H9 (cell line): ENCODE results near the gene RAPGEF6. TPM values are rescaled to one million over a fixed set of nuclear protein-coding genes. Genes with fewer than 3 reads are reported as not detected.

Source experiments
- DNase-seq: peaks from one replicate; pipeline ENCODE4 v3.0.0-alpha.2; 2017
- H2AFZ ChIP-seq: one replicate; pipeline ENCODE4 v1.6.1; 2013; ENCODE audit warnings: mild to moderate bottlenecking, low read length, control low read depth, moderate library complexity
- H2AK5ac ChIP-seq: 2 replicates; pipeline ENCODE4 v1.6.1; 2013; ENCODE audit warnings: low read length, control low read depth, mixed read lengths; ENCODE audit not compliant: insufficient read length
- H2BK120ac ChIP-seq: one replicate; pipeline ENCODE4 v1.6.1; 2013; ENCODE audit warnings: low read depth, mild to moderate bottlenecking, low read length, control low read depth, inconsistent platforms; ENCODE audit not compliant: poor library complexity, severe bottlenecking
- H2BK12ac ChIP-seq: 2 replicates; pipeline ENCODE4 v1.6.1; 2013; ENCODE audit warnings: low read length, control low read depth, mixed read lengths, low read depth; ENCODE audit not compliant: insufficient read length
- H2BK15ac ChIP-seq: 2 replicates; pipeline ENCODE4 v1.6.1; 2013; ENCODE audit warnings: low read depth, low read length, control low read depth
- H2BK20ac ChIP-seq: one replicate; pipeline ENCODE4 v1.6.1; 2013; ENCODE audit warnings: low read depth, mild to moderate bottlenecking, low read length, control low read depth, inconsistent platforms; ENCODE audit not compliant: poor library complexity, severe bottlenecking
- H2BK5ac ChIP-seq: 2 replicates; pipeline ENCODE4 v1.6.1; 2013; ENCODE audit warnings: low read length, control low read depth, mixed read lengths; ENCODE audit not compliant: insufficient read length
- H3K14ac ChIP-seq: 2 replicates; pipeline ENCODE4 v1.6.1; 2013; ENCODE audit warnings: low read length, control low read depth; ENCODE audit not compliant: insufficient read depth
- H3K18ac ChIP-seq: 2 replicates; pipeline ENCODE4 v1.6.1; 2013; ENCODE audit warnings: low read depth, mild to moderate bottlenecking, mixed read lengths, low read length, control low read depth; ENCODE audit not compliant: insufficient read length
- H3K23ac ChIP-seq: 2 replicates; pipeline ENCODE4 v1.6.1; 2013; ENCODE audit warnings: low read length, control low read depth, mixed read lengths, low read depth; ENCODE audit not compliant: insufficient read length
- H3K23me2 ChIP-seq: 2 replicates; pipeline ENCODE4 v1.6.1; 2013; ENCODE audit warnings: low read depth, mild to moderate bottlenecking, mixed read lengths, low read length, control low read depth; ENCODE audit not compliant: insufficient read length, poor library complexity, severe bottlenecking
- H3K27ac ChIP-seq: 2 replicates; pipeline ENCODE4 v1.5.1; 2013; ENCODE audit warnings: low read length, control low read depth, mixed read lengths, low read depth; ENCODE audit not compliant: insufficient read length
- H3K27me3 ChIP-seq: 2 replicates; pipeline ENCODE4 v1.6.1; 2013; ENCODE audit warnings: low read length, control low read depth, inconsistent platforms; ENCODE audit not compliant: insufficient read depth
- H3K4ac ChIP-seq: 2 replicates; pipeline ENCODE4 v1.6.1; 2013; ENCODE audit warnings: low read depth, mild to moderate bottlenecking, control low read depth, inconsistent platforms, low read length, moderate library complexity
- H3K4me1 ChIP-seq: 2 replicates; pipeline ENCODE4 v1.6.1; 2013; ENCODE audit warnings: low read length, control low read depth, inconsistent platforms; ENCODE audit not compliant: insufficient read depth
- H3K4me2 ChIP-seq: 2 replicates; pipeline ENCODE4 v1.6.1; 2013; ENCODE audit warnings: low read length, control low read depth, mixed read lengths; ENCODE audit not compliant: insufficient read length, insufficient read depth
- H3K56ac ChIP-seq: 2 replicates; pipeline ENCODE4 v1.6.1; 2013; ENCODE audit warnings: low read depth, mild to moderate bottlenecking, mixed read lengths, low read length, control low read depth; ENCODE audit not compliant: insufficient read length
- H3K79me1 ChIP-seq: 2 replicates; pipeline ENCODE4 v1.6.1; 2013; ENCODE audit warnings: low read depth, mild to moderate bottlenecking, moderate library complexity, low read length, control low read depth, inconsistent platforms; ENCODE audit not compliant: insufficient read depth, poor library complexity, severe bottlenecking
- H3K79me2 ChIP-seq: 2 replicates; pipeline ENCODE4 v1.6.1; 2013; ENCODE audit warnings: low read length, control low read depth, inconsistent platforms; ENCODE audit not compliant: insufficient read depth
- H3K9ac ChIP-seq: 2 replicates; pipeline ENCODE4 v1.6.1; 2013; ENCODE audit warnings: low read length, control low read depth, mixed read lengths; ENCODE audit not compliant: insufficient read length; ENCODE audit errors: extremely low read depth
- H3K9me3 ChIP-seq: one replicate; pipeline ENCODE4 v1.6.1; 2013; ENCODE audit warnings: low read depth, low read length, inconsistent platforms; ENCODE audit not compliant: control insufficient read depth
- H3T11ph ChIP-seq: one replicate; pipeline ENCODE4 v1.6.1; 2013; ENCODE audit warnings: mild to moderate bottlenecking, low read length, control low read depth, inconsistent platforms
- H4K20me1 ChIP-seq: one replicate; pipeline ENCODE4 v1.6.1; 2013; ENCODE audit not compliant: control insufficient read depth, insufficient read length, insufficient read depth
- H4K5ac ChIP-seq: 2 replicates; pipeline ENCODE4 v1.6.1; 2013; ENCODE audit warnings: low read depth, mild to moderate bottlenecking, mixed read lengths, low read length, control low read depth; ENCODE audit not compliant: insufficient read length
- H4K8ac ChIP-seq: replicated peaks from 2 replicates; pipeline ENCODE4 v1.6.1; 2013; ENCODE audit warnings: low read length, control low read depth, mixed read lengths, low read depth; ENCODE audit not compliant: insufficient read length
- H4K91ac ChIP-seq: 2 replicates; pipeline ENCODE4 v1.6.1; 2013; ENCODE audit warnings: low read depth, mild to moderate bottlenecking, moderate library complexity, mixed read lengths, low read length, control low read depth; ENCODE audit not compliant: insufficient read length
- H3K27ac Mint-ChIP-seq, 3 experiments: 2 replicates in 2 of 3; 3 replicates in 1 of 3; pipeline ENCODE4 v1.8.0; 2020 to 2021; ENCODE audit warnings: mixed read lengths in 3 of 3, mild to moderate bottlenecking in 1 of 3, moderate library complexity in 1 of 3
- H3K27me3 Mint-ChIP-seq: 2 replicates; pipeline ENCODE4 v1.8.0; 2021; ENCODE audit warnings: low read depth, mild to moderate bottlenecking, moderate library complexity, mixed read lengths
- H3K36me3 Mint-ChIP-seq, 3 experiments: 2 replicates in 2 of 3; 3 replicates in 1 of 3; pipeline ENCODE4 v1.8.0; 2020 to 2021; ENCODE audit warnings: low read depth in 3 of 3, mixed read lengths in 3 of 3; ENCODE audit not compliant: insufficient read depth in 1 of 3
- H3K4me1 Mint-ChIP-seq, 2 experiments: 2 replicates each; pipeline ENCODE4 v1.8.0; 2020; ENCODE audit warnings: mixed read lengths in 2 of 2
- H3K4me3 Mint-ChIP-seq, 2 experiments: 2 replicates in 1 of 2; 3 replicates in 1 of 2; pipeline ENCODE4 v1.8.0; 2020 to 2021; ENCODE audit warnings: mild to moderate bottlenecking in 2 of 2, mixed read lengths in 2 of 2, moderate library complexity in 1 of 2
- H3K9me3 Mint-ChIP-seq, 2 experiments: 2 replicates in 1 of 2; 3 replicates in 1 of 2; pipeline ENCODE4 v1.8.0; 2020; ENCODE audit warnings: mild to moderate bottlenecking in 2 of 2, mixed read lengths in 2 of 2, moderate library complexity in 1 of 2
- WGBS: extraction: QIAGEN DNeasy Blood & Tissue Kit; methylation state at CpG from one replicate; pipeline ENCODE4 v1.1.7; 2013; ENCODE audit warnings: missing lambda C conversion rate, low lambda C conversion rate, mixed read lengths; ENCODE audit not compliant: insufficient read length; ENCODE audit errors: extremely low coverage; 5-methylcytosine and 5-hydroxymethylcytosine counted together
- total RNA-seq: library from RNA; stranded (reverse); gene quantifications from 2 replicates; pipeline ENCODE4 v1.2.1, GENCODE V29; 2021
- TF ChIP-seq, protein P1 (sequence below): fragments of 200-600 bp; sonication (generic); conservative IDR thresholded peaks from 3 replicates; pipeline ENCODE4 v1.8.0; 2021; ENCODE audit warnings: antibody characterized with exemption, mild to moderate bottlenecking

RAPGEF6 gene
- total RNA-seq, 1 experiment from 2014 or later = 19.7 TPM

DNA sequence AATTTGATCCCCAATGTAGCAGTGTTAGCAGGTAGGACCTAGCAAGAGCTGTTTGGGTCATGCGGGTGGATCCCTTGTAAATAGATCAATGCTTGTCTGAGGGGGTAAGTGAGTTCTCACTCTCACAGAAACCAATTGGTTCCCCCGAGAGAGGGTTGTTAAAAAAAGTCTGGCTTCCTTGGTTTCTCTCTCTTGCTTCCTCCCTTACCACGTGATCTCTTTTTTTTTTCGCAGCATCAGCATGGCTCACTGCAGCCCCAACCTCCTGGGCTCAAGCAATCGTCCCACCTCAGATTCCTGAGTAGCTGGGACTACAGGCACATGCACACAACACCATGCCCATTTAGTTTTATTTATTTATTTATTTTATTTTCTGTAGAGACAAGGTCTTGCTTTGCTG, 26.4 kb downstream of the RAPGEF6 start:
- Histone ChIP-seq H3K79me2 (peaks cover 8% of the 10 kb centered on the region), H2BK15ac (no peak overlapping the region)

More for the DNA sequence above, 26.4 kb downstream of the RAPGEF6 start:
- DNase-seq = no peak
- Histone ChIP-seq H3K27ac (no peak overlapping the region), H2AK5ac (no peak overlapping the region), H2BK12ac (no peak overlapping the region), H4K8ac (no peak overlapping the region), H3K56ac (no peak overlapping the region), H2BK5ac (no peak overlapping the region), H3K23me2 (no peaks in the 10 kb centered on the region), H3T11ph (no peak overlapping the region), H3K4me1 (no peaks in the 10 kb centered on the region; the same call in 1 of the 2 replicates), H4K5ac (no peak overlapping the region), H3K27me3 (no peaks in the 10 kb centered on the region), H2BK20ac (no peak overlapping the region), H3K79me1 (no peaks in the 10 kb centered on the region), H3K23ac (no peak overlapping the region), H2BK120ac (no peak overlapping the region), H4K20me1 (no peaks in the 10 kb centered on the region), H3K4me2 (no peak overlapping the region), H4K91ac (no peak overlapping the region), H3K14ac (no peak overlapping the region), H3K9ac (no peak overlapping the region), H2AFZ (no peak overlapping the region), H3K18ac (no peak overlapping the region), H3K9me3 (no peaks in the 10 kb centered on the region), H3K4ac (no peak overlapping the region)
- TF ChIP-seq, protein P1, sequence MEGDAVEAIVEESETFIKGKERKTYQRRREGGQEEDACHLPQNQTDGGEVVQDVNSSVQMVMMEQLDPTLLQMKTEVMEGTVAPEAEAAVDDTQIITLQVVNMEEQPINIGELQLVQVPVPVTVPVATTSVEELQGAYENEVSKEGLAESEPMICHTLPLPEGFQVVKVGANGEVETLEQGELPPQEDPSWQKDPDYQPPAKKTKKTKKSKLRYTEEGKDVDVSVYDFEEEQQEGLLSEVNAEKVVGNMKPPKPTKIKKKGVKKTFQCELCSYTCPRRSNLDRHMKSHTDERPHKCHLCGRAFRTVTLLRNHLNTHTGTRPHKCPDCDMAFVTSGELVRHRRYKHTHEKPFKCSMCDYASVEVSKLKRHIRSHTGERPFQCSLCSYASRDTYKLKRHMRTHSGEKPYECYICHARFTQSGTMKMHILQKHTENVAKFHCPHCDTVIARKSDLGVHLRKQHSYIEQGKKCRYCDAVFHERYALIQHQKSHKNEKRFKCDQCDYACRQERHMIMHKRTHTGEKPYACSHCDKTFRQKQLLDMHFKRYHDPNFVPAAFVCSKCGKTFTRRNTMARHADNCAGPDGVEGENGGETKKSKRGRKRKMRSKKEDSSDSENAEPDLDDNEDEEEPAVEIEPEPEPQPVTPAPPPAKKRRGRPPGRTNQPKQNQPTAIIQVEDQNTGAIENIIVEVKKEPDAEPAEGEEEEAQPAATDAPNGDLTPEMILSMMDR = no peak
- no peaks in the 10 kb centered on the region for H3K9me3 Mint-ChIP-seq
- H3K4me1 Mint-ChIP-seq = peaks cover 20 to 32% of the 10 kb centered on the region in 2 experiments
- no CpG with 5 or more reads among the region's 5 CpGs for WGBS
- H3K36me3 Mint-ChIP-seq = no peaks in the 10 kb centered on the region; a peak in 1 of 7 replicates
- H3K4me3 Mint-ChIP-seq = no peak overlapping the region
- no peaks in the 10 kb centered on the region for H3K27me3 Mint-ChIP-seq
- H3K27ac Mint-ChIP-seq = peak overlapping the region in 2 of 3 experiments; percentile 42 to 69; a peak in 3 of 7 replicates
